GM12875 (cell line): ENCODE measurements around the gene RPTOR.

Source experiments
- H3K4me3 ChIP-seq: one replicate; pipeline ENCODE4 v1.5.1; 2011; ENCODE audit warnings: low read depth, low read length, control low read depth
- CTCF ChIP-seq: IDR thresholded peaks from 2 replicates; pipeline ENCODE4 v1.5.1; 2011; ENCODE audit warnings: low read depth, mild to moderate bottlenecking, control low read depth, inconsistent platforms, low read length, moderate library complexity, borderline replicate concordance; ENCODE audit not compliant: insufficient read depth

Gene RPTOR

GRCh38 chr17:80676564-80676963, 131.9 kb downstream of the RPTOR start:
- no peak overlapping the region for H3K4me3 ChIP-seq
- TF ChIP-seq CTCF, result no peak

- TF ChIP-seq CTCF, result no peak
- no peak overlapping the region for H3K4me3 ChIP-seq
Measured at GRCh38 chr17:80677214-80677756, 132.6 kb downstream of the RPTOR start.

DNA sequence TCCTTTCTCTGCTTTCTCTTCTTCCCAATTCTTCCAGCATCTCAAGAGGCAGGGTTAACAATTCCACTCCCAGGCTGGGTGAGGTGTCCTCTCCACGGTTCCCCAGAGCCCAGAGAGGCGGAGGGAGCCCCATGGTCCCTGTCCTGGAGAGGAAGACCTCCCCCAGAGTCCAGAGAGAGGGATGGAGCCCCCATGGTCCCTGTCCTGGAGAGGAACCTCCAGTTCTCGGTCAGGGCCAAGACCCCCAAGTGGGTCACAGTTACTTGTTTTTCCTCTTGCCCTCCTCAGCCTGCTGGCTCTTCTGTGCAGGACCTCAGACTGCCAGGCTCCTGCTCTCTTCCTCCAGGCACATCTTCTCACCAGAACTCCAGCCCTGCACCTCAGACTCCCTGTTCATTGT, 135.2 kb downstream of the RPTOR start:
- no peak for TF ChIP-seq CTCF
- H3K4me3 ChIP-seq, result no peak overlapping the region

DNA sequence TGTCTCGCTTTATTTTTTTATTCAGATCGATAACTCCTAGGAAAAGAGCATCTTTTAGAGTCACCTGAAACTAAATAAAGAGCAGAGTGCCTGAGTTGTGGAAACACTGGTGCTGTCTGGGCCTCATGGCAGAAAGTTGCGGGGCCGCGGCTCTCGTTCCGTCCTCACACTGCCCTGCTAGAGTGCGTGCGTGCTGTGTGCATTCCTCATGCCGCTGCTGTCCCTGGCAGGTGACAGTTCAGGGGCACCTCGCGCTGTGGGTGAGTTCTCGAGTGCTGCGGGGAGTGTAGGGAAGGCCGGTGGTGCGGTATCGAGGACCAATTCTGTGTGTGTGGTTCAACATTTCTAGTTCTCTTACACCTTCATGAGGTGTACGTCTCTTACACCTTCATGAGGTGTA, 136.6 kb downstream of the RPTOR start:
- TF ChIP-seq CTCF, result no peak
- H3K4me3 ChIP-seq, result no peak overlapping the region

- no peak for TF ChIP-seq CTCF
- no peak overlapping the region for H3K4me3 ChIP-seq
Measured at GRCh38 chr17:80682372-80682771, 137.7 kb downstream of the RPTOR start.

- no peak overlapping the region for H3K4me3 ChIP-seq
- no peak for TF ChIP-seq CTCF
Measured at GRCh38 chr17:80683625-80684104, 139.0 kb downstream of the RPTOR start.

DNA sequence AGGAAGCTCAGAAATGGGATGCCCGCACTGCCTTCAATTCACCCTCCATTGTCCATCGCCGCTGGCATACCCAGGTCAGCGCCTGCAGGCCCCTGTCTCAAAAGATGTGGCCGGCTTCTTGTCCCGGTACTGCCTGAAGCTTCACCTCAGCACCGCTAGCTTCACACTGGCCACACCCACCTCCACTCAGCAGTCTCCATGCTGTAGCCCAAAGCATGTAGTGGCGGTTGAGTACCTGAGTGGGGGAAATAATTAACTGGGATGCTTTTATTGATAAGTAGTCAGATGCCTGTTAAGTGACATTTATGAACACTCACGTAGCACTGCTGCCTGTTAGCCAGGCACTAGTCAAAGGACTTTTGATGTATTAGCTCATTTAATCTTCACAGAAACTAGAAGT, 143.2 kb downstream of the RPTOR start:
- H3K4me3 ChIP-seq, result no peak overlapping the region
- TF ChIP-seq CTCF, result no peak
